ENCODE results near the gene DEGS1. TPM values are rescaled to one million over a fixed set of nuclear protein-coding genes. Genes with fewer than 3 reads are reported as not detected.

DEGS1 gene
- polyA plus RNA-seq, 4 donors: 15.7 to 34.0 (median 24.8) TPM

- Histone ChIP-seq H3K27ac (ENCODE audit: low read depth in 1 of 3, low read length in 2 of 3) (peak overlapping the region; percentile 56 to 78 (median 69)), H3K4me1 (ENCODE audit: control insufficient read depth in 3 of 3, insufficient read depth in 2 of 3, low read depth in 1 of 3, low read length in 2 of 3) (peaks cover 2 to 44% (median 4%) of the 10 kb centered on the region in 3 donors), H3K27me3 (ENCODE audit: control insufficient read depth in 3 of 3, insufficient read depth in 3 of 3, low read length in 3 of 3) (no peaks in the 10 kb centered on the region), H3K36me3 (ENCODE audit: control insufficient read depth in 3 of 3, insufficient read depth in 2 of 3, low read depth in 1 of 3, low read length in 3 of 3) (no peaks in the 10 kb centered on the region), H3K9me3 (ENCODE audit: control insufficient read depth in 2 of 2, insufficient read depth in 1 of 2, low read depth in 1 of 2, low read length in 1 of 2) (no peaks in the 10 kb centered on the region), H3K4me3 (ENCODE audit: low read depth in 1 of 3, low read length in 3 of 3) (no peak overlapping the region)
- peak; percentile 53 to 86 for DNase-seq
- 15 to 59% (median 41%) methylated on average over 13 of the region's 13 CpGs for WGBS, 3 donors
- FAIRE-seq: no peak
These were observed 29.6 kb downstream of the DEGS1 start for GRCh38 chr1:224212618-224213061.

- peak; percentile 68 to 81 for DNase-seq
- no peaks in the 10 kb centered on the region for H3K27me3 ChIP-seq (ENCODE audit: control insufficient read depth in 3 of 3, insufficient read depth in 3 of 3, low read length in 3 of 3)
- peak overlapping the region; percentile 56 to 78 (median 69) for H3K27ac ChIP-seq (ENCODE audit: low read depth in 1 of 3, low read length in 2 of 3)
- peaks cover 2 to 47% (median 7%) of the 10 kb centered on the region in 3 donors for H3K4me1 ChIP-seq (ENCODE audit: control insufficient read depth in 3 of 3, insufficient read depth in 2 of 3, low read depth in 1 of 3, low read length in 2 of 3)
- no peak for FAIRE-seq
- H3K4me3 ChIP-seq (ENCODE audit: low read depth in 1 of 3, low read length in 3 of 3): no peak overlapping the region
- H3K9me3 ChIP-seq (ENCODE audit: control insufficient read depth in 2 of 2, insufficient read depth in 1 of 2, low read depth in 1 of 2, low read length in 1 of 2): no peaks in the 10 kb centered on the region
- 22 to 64% (median 38%) methylated on average over 4 of the region's 4 CpGs for WGBS, 3 donors
- H3K36me3 ChIP-seq (ENCODE audit: control insufficient read depth in 3 of 3, insufficient read depth in 2 of 3, low read depth in 1 of 3, low read length in 3 of 3): no peaks in the 10 kb centered on the region
These were observed 30.5 kb downstream of the DEGS1 start for GRCh38 chr1:224213438-224214119.

GRCh38 chr1:224216382-224216781 lies 33.3 kb downstream of the DEGS1 start:
- H3K4me3 ChIP-seq (ENCODE audit: low read depth in 1 of 3, low read length in 3 of 3): no peak overlapping the region
- no peaks in the 10 kb centered on the region for H3K36me3 ChIP-seq (ENCODE audit: control insufficient read depth in 3 of 3, insufficient read depth in 2 of 3, low read depth in 1 of 3, low read length in 3 of 3)
- no peak overlapping the region for H3K27ac ChIP-seq (ENCODE audit: low read depth in 1 of 3, low read length in 2 of 3)
- 93 to 95% (median 94%) methylated on average over 8 of the region's 8 CpGs for WGBS, 3 donors
- H3K9me3 ChIP-seq (ENCODE audit: control insufficient read depth in 2 of 2, insufficient read depth in 1 of 2, low read depth in 1 of 2, low read length in 1 of 2): no peaks in the 10 kb centered on the region
- no peak for FAIRE-seq
- peaks cover 0 to 44% (median 7%) of the 10 kb centered on the region in 3 donors for H3K4me1 ChIP-seq (ENCODE audit: control insufficient read depth in 3 of 3, insufficient read depth in 2 of 3, low read depth in 1 of 3, low read length in 2 of 3)
- H3K27me3 ChIP-seq (ENCODE audit: control insufficient read depth in 3 of 3, insufficient read depth in 3 of 3, low read length in 3 of 3): no peaks in the 10 kb centered on the region
- no peak for DNase-seq

- no peaks in the 10 kb centered on the region for H3K9me3 ChIP-seq (ENCODE audit: control insufficient read depth in 2 of 2, insufficient read depth in 1 of 2, low read depth in 1 of 2, low read length in 1 of 2)
- WGBS, 3 donors: 79 to 83% (median 82%) methylated on average over 11 of the region's 11 CpGs
- H3K27me3 ChIP-seq (ENCODE audit: control insufficient read depth in 3 of 3, insufficient read depth in 3 of 3, low read length in 3 of 3): no peaks in the 10 kb centered on the region
- H3K36me3 ChIP-seq (ENCODE audit: control insufficient read depth in 3 of 3, insufficient read depth in 2 of 3, low read depth in 1 of 3, low read length in 3 of 3): no peaks in the 10 kb centered on the region
- no peak for FAIRE-seq
- peaks cover 0 to 31% (median 7%) of the 10 kb centered on the region in 3 donors for H3K4me1 ChIP-seq (ENCODE audit: control insufficient read depth in 3 of 3, insufficient read depth in 2 of 3, low read depth in 1 of 3, low read length in 2 of 3)
- no peak overlapping the region for H3K4me3 ChIP-seq (ENCODE audit: low read depth in 1 of 3, low read length in 3 of 3)
- H3K27ac ChIP-seq (ENCODE audit: low read depth in 1 of 3, low read length in 2 of 3): peak overlapping the region in 2 of 3 donors; percentile 0 to 60
- DNase-seq: no peak
These were observed 34.9 kb downstream of the DEGS1 start for GRCh38 chr1:224217655-224218623.

GRCh38 chr1:224219011-224219611 lies 36.1 kb downstream of the DEGS1 start:
- peak overlapping the region in 2 of 3 donors; percentile 60 to 75 for H3K27ac ChIP-seq (ENCODE audit: low read depth in 1 of 3, low read length in 2 of 3)
- H3K36me3 ChIP-seq (ENCODE audit: control insufficient read depth in 3 of 3, insufficient read depth in 2 of 3, low read depth in 1 of 3, low read length in 3 of 3): no peaks in the 10 kb centered on the region
- WGBS, 3 donors: 21 to 65% (median 38%) methylated on average over 5 of the region's 5 CpGs
- no peaks in the 10 kb centered on the region for H3K9me3 ChIP-seq (ENCODE audit: control insufficient read depth in 2 of 2, insufficient read depth in 1 of 2, low read depth in 1 of 2, low read length in 1 of 2)
- H3K4me1 ChIP-seq (ENCODE audit: control insufficient read depth in 3 of 3, insufficient read depth in 2 of 3, low read depth in 1 of 3, low read length in 2 of 3): peaks cover 3 to 19% (median 9%) of the 10 kb centered on the region in 3 donors
- no peaks in the 10 kb centered on the region for H3K27me3 ChIP-seq (ENCODE audit: control insufficient read depth in 3 of 3, insufficient read depth in 3 of 3, low read length in 3 of 3)
- FAIRE-seq: no peak
- peak; percentile 66 to 89 for DNase-seq
- H3K4me3 ChIP-seq (ENCODE audit: low read depth in 1 of 3, low read length in 3 of 3): no peak overlapping the region

GRCh38 chr1:224219612-224220059 lies 36.6 kb downstream of the DEGS1 start:
- Histone ChIP-seq H3K27me3 (ENCODE audit: control insufficient read depth in 3 of 3, insufficient read depth in 3 of 3, low read length in 3 of 3) (no peaks in the 10 kb centered on the region), H3K9me3 (ENCODE audit: control insufficient read depth in 2 of 2, insufficient read depth in 1 of 2, low read depth in 1 of 2, low read length in 1 of 2) (no peaks in the 10 kb centered on the region), H3K4me1 (ENCODE audit: control insufficient read depth in 3 of 3, insufficient read depth in 2 of 3, low read depth in 1 of 3, low read length in 2 of 3) (peaks cover 3 to 16% (median 10%) of the 10 kb centered on the region in 3 donors), H3K36me3 (ENCODE audit: control insufficient read depth in 3 of 3, insufficient read depth in 2 of 3, low read depth in 1 of 3, low read length in 3 of 3) (no peaks in the 10 kb centered on the region), H3K4me3 (ENCODE audit: low read depth in 1 of 3, low read length in 3 of 3) (no peak overlapping the region), H3K27ac (ENCODE audit: low read depth in 1 of 3, low read length in 2 of 3) (peak overlapping the region in 2 of 3 donors; percentile 75 to 76)
- WGBS, 3 donors: 35 to 61% (median 37%) methylated on average over 7 of the region's 7 CpGs
- FAIRE-seq (no peak), DNase-seq (peak; percentile 77 to 78)

- Histone ChIP-seq H3K27ac (ENCODE audit: low read depth in 1 of 3, low read length in 2 of 3) (peak overlapping the region in 1 of 3 donors; percentile 61), H3K36me3 (ENCODE audit: control insufficient read depth in 3 of 3, insufficient read depth in 2 of 3, low read depth in 1 of 3, low read length in 3 of 3) (peaks cover 4 to 19% (median 6%) of the 10 kb centered on the region in 3 donors), H3K9me3 (ENCODE audit: control insufficient read depth in 2 of 2, insufficient read depth in 1 of 2, low read depth in 1 of 2, low read length in 1 of 2) (no peaks in the 10 kb centered on the region), H3K27me3 (ENCODE audit: control insufficient read depth in 3 of 3, insufficient read depth in 3 of 3, low read length in 3 of 3) (no peaks in the 10 kb centered on the region), H3K4me1 (ENCODE audit: control insufficient read depth in 3 of 3, insufficient read depth in 2 of 3, low read depth in 1 of 3, low read length in 2 of 3) (peaks cover 0 to 10% (median 9%) of the 10 kb centered on the region in 3 donors), H3K4me3 (ENCODE audit: low read depth in 1 of 3, low read length in 3 of 3) (no peak overlapping the region)
- DNase-seq (peak in 1 of 2 donors; percentile 16), FAIRE-seq (no peak)
- 64 to 66% (median 66%) methylated on average over 12 of the region's 12 CpGs for WGBS, 3 donors
These were observed 41.0 kb downstream of the DEGS1 start for GRCh38 chr1:224223819-224224714.

Measured in small intestine (tissue), 7 donors.